Endothelial cell of umbilical vein (primary cell): ENCODE results near the gene TEX11. TPM values are rescaled to one million over a fixed set of nuclear protein-coding genes. Genes with fewer than 3 reads are reported as not detected.

ENCODE experiments used
- BruUV-seq: library from RNA; stranded (reverse); fragments of 400-500 nt; replicated peaks from 2 replicates; lab custom pipeline; 2021; lab: Mats Ljungman, UMichigan
- CTCF ChIA-PET: fragments of 300-600, 350-600 bp; sonication (Branson Sonifier 250); formaldehyde crosslinking; loops from one replicate; lab custom pipeline; 2021; ENCODE audit warnings: antibody characterized with exemption, inconsistent platforms; lab: Charles Lee
- POLR2A ChIA-PET: fragments of 300-600, 350-600 bp; sonication (Branson Sonifier 250); formaldehyde crosslinking; loops from one replicate; lab custom pipeline; 2021; ENCODE audit warnings: antibody characterized with exemption, inconsistent platforms; lab: Charles Lee
- DNase-seq: peaks from one replicate; pipeline ENCODE4 v3.0.0-alpha.2; 2011; ENCODE audit warnings: low read depth, low spot score
- FAIRE-seq: peaks from 2 replicates; lab custom pipeline; 2011; peaks lifted over from hg19 to GRCh38; lab: Jason Lieb, UNC
- H2AFZ ChIP-seq: 2 replicates; pipeline ENCODE4 v1.6.0; 2012; ENCODE audit warnings: low read depth, low read length, control low read depth, inconsistent platforms
- H3K27ac ChIP-seq: 2 replicates; pipeline ENCODE4 v1.5.1; 2011; ENCODE audit warnings: low read depth, mild to moderate bottlenecking, control low read depth, low read length, moderate library complexity; ENCODE audit not compliant: insufficient read depth
- H3K27me3 ChIP-seq, 2 experiments: 2 replicates each; pipeline versions ENCODE4 v1.6.0 to v1.6.1; 2011; ENCODE audit warnings: low read length in 2 of 2, mixed read lengths in 1 of 2; ENCODE audit not compliant: control insufficient read depth in 2 of 2, insufficient read depth in 2 of 2
- H3K36me3 ChIP-seq, 2 experiments: 2 replicates in 1 of 2; 3 replicates in 1 of 2; pipeline ENCODE4 v1.5.1; 2011; ENCODE audit warnings: low read length in 2 of 2, mild to moderate bottlenecking in 1 of 2, moderate library complexity in 1 of 2; ENCODE audit not compliant: control insufficient read depth in 2 of 2, insufficient read depth in 2 of 2; ENCODE audit errors: extremely low read depth in 1 of 2
- H3K4me1 ChIP-seq: 3 replicates; pipeline ENCODE4 v1.5.1; 2011; ENCODE audit warnings: mild to moderate bottlenecking, low read length; ENCODE audit not compliant: control insufficient read depth, insufficient read depth; ENCODE audit errors: extremely low read depth
- H3K4me2 ChIP-seq: 2 replicates; pipeline ENCODE4 v1.6.1; 2011; ENCODE audit warnings: low read length, control low read depth, mixed read lengths; ENCODE audit not compliant: insufficient read depth
- H3K4me3 ChIP-seq, 3 experiments: fragments of 200-600 bp in 1 of 3; sonication (generic), shearing (Covaris generic) in 1 of 3; replicated peaks in 1 of 3; 2 replicates each; pipeline ENCODE4 v1.5.1; 2011 to 2016; ENCODE audit warnings: control low read depth in 3 of 3, low read length in 3 of 3, mild to moderate bottlenecking in 2 of 3, inconsistent platforms in 1 of 3, low read depth in 1 of 3, moderate library complexity in 1 of 3; ENCODE audit not compliant: insufficient read depth in 1 of 3
- H3K79me2 ChIP-seq: 2 replicates; pipeline ENCODE4 v1.6.0; 2012; ENCODE audit warnings: low read length, inconsistent platforms; ENCODE audit not compliant: control insufficient read depth, insufficient read depth
- H3K9ac ChIP-seq: replicated peaks from 2 replicates; pipeline ENCODE3; 2011; ENCODE audit warnings: low read length, control low read depth; ENCODE audit not compliant: insufficient read depth; ENCODE audit errors: extremely low read depth
- H3K9me1 ChIP-seq: replicated peaks from 3 replicates; pipeline ENCODE4 v1.6.0; 2011; ENCODE audit warnings: mild to moderate bottlenecking, low read length; ENCODE audit not compliant: control insufficient read depth, insufficient read depth; ENCODE audit errors: extremely low read depth
- H3K9me3 ChIP-seq: replicated peaks from 2 replicates; pipeline ENCODE4 v1.5.1; 2012; ENCODE audit warnings: low read length, inconsistent platforms; ENCODE audit not compliant: control insufficient read depth, insufficient read depth
- H4K20me1 ChIP-seq: replicated peaks from 2 replicates; pipeline ENCODE3; 2011; ENCODE audit warnings: mild to moderate bottlenecking, low read length; ENCODE audit not compliant: control insufficient read depth, insufficient read depth; ENCODE audit errors: extremely low read depth
- CTCF ChIP-seq, 2 donors: IDR thresholded peaks; 1 replicate in 1 of 2; 2 replicates in 1 of 2; pipeline ENCODE4 v1.5.1; 2011; ENCODE audit warnings: low read length in 2 of 2, mild to moderate bottlenecking in 2 of 2, moderate library complexity in 2 of 2, control low read depth in 1 of 2, inconsistent platforms in 1 of 2, low read depth in 1 of 2; ENCODE audit not compliant: insufficient read depth in 1 of 2; ENCODE audit errors: extremely low read depth in 1 of 2
- EZH2 ChIP-seq: IDR thresholded peaks from 2 replicates; pipeline ENCODE4 v1.6.1; 2012; ENCODE audit warnings: borderline replicate concordance, low read depth, mild to moderate bottlenecking, moderate library complexity, low read length, inconsistent platforms; ENCODE audit not compliant: severe bottlenecking
- FOS ChIP-seq: IDR thresholded peaks from 2 replicates; pipeline ENCODE4 v1.6.1; 2011; ENCODE audit warnings: mild to moderate bottlenecking, low read length, moderate library complexity, borderline replicate concordance; ENCODE audit not compliant: insufficient read depth
- GATA2 ChIP-seq: IDR thresholded peaks from 2 replicates; pipeline ENCODE4 v1.7.0; 2011; ENCODE audit warnings: low read depth, mild to moderate bottlenecking, moderate library complexity, mixed read lengths, low read length; ENCODE audit not compliant: insufficient read length, insufficient read depth
- JUN ChIP-seq: IDR thresholded peaks from 2 replicates; pipeline ENCODE4 v1.6.1; 2011; ENCODE audit warnings: borderline replicate concordance, low read depth; ENCODE audit not compliant: insufficient read length, insufficient read depth
- MAX ChIP-seq: IDR thresholded peaks from 2 replicates; pipeline ENCODE4 v1.6.1; 2011; ENCODE audit not compliant: insufficient read depth, insufficient read length
- MYC ChIP-seq: IDR thresholded peaks from one replicate; pipeline ENCODE4 v1.6.1; 2011; ENCODE audit warnings: mild to moderate bottlenecking, low read depth, low read length
- POLR2A ChIP-seq: IDR thresholded peaks from 2 replicates; pipeline ENCODE4 v1.6.1; 2012; ENCODE audit warnings: low read depth, mild to moderate bottlenecking, control low read depth, low read length
- POLR2AphosphoS5 ChIP-seq: IDR thresholded peaks from 2 replicates; pipeline ENCODE4 v1.6.1; 2012; ENCODE audit warnings: low read depth, mild to moderate bottlenecking, control low read depth, low read length, moderate library complexity; ENCODE audit not compliant: insufficient read depth
- dilution Hi-C: fragments of 300-500 bp; cut with MboI; formaldehyde crosslinking; loops from one replicate; pipeline ENCODE4 v1.15.0; 2019; ENCODE audit warnings: low sequenced_read_pairs; ENCODE audit not compliant: extremely low pct_ligation_motif_present
- intact Hi-C: fragments of 100-400 bp; cut with micrococcal nuclease; formaldehyde crosslinking; loops from one replicate; pipeline ENCODE4 v1.10.0; 2022
- polyA plus RNA-seq, 4 experiments: library from polyadenylated mRNA; depleted of rRNA in 3 of 4; stranded (reverse) in 3 of 4; unstranded in 1 of 4; fragments of >200 nt; gene quantifications; 2 replicates each; pipeline versions ENCODE4 v1.2.1 to v1.2.3, GENCODE V29; 2011 to 2012; ENCODE audit warnings: missing spikeins in 1 of 4
- total RNA-seq: library from RNA; stranded (reverse); gene quantifications from 2 replicates; pipeline ENCODE4 v1.2.3, GENCODE V29; 2021

Gene TEX11
- total and polyA plus RNA-seq, 2 donors (not counting 3 experiments of a cell fraction or from before 2014, with no cell fraction given): not detected

- no peak for TF ChIP-seq GATA2
- no peak for TF ChIP-seq EZH2
- TF ChIP-seq MYC: no peak
- no peak for TF ChIP-seq JUN
- no peak for TF ChIP-seq FOS
- TF ChIP-seq CTCF (IDR thresholded peaks at IDR 0.05; ENCODE audit: extremely low read depth in 1 of 2, insufficient read depth in 1 of 2, low read depth in 1 of 2, low read length in 2 of 2): no peak
- no peak for TF ChIP-seq POLR2A
- no peak for TF ChIP-seq MAX
- TF ChIP-seq POLR2AphosphoS5: no peak
- no peak for DNase-seq
- no peaks in the 10 kb centered on the region for H3K27me3 ChIP-seq
- H3K9me3 ChIP-seq: no peaks in the 10 kb centered on the region
- H3K9ac ChIP-seq: no peak overlapping the region
- POLR2A ChIA-PET: no interaction called here
- H3K9me1 ChIP-seq: no peaks in the 10 kb centered on the region
- no peak for FAIRE-seq
- H3K27ac ChIP-seq: no peak overlapping the region
- no peaks in the 10 kb centered on the region for H4K20me1 ChIP-seq
- H3K4me1 ChIP-seq: no peaks in the 10 kb centered on the region
- BruUV-seq: no TSS peak
- CTCF ChIA-PET: no interaction called here
- intact Hi-C loops: no loop called here
- H2AFZ ChIP-seq: no peak overlapping the region
- H3K4me2 ChIP-seq: no peak overlapping the region
- H3K4me3 ChIP-seq: no peak overlapping the region
- dilution Hi-C loops: no loop called here
- H3K79me2 ChIP-seq: no peaks in the 10 kb centered on the region
- no peaks in the 10 kb centered on the region for H3K36me3 ChIP-seq
Observed at GRCh38 chrX:70826715-70827114, 81.8 kb downstream of the TEX11 start.
